Left ventricle myocardium superior (tissue), 1 donor: ENCODE measurements around the gene RNF41. TPM values are rescaled to one million over a fixed set of nuclear protein-coding genes. Genes with fewer than 3 reads are reported as not detected.
"Not testable (repeated sequence)": the region's sequence is repeated elsewhere in the genome, so short reads cannot be mapped to it uniquely, and the experiment has no call there.

Experiments used
- ATAC-seq: fragments of 200-7000 bp; cut with Tn5 transposase; one replicate; pipeline ENCODE4 v1.9.1; 2020; ENCODE audit warnings: mild to moderate bottlenecking, moderate library complexity
- DNase-seq: peaks from one replicate; pipeline ENCODE4 v3.0.0-alpha.2; 2020
- intact Hi-C: fragments of 100-400 bp; cut with micrococcal nuclease; formaldehyde crosslinking; loops from one replicate; pipeline ENCODE4 v1.11.0; 2022
- long read RNA-seq: library from polyadenylated mRNA; unstranded; transcript quantifications from one replicate; pipeline ENCODE4 v2.0.0, GENCODE V29; 2021
- total RNA-seq: library from RNA; stranded (reverse); fragmentation: NEBNext Ultra II Directional; extraction: Animal tissue kit (Norgen Biotek cat#: 25700); gene quantifications from one replicate; pipeline ENCODE4 v1.2.1, GENCODE V29; 2021
- donor health status: DM: no; HTN: yes; CAD: no; lungs with severe emphysema.

RNF41 gene
- 55.3 TPM for total RNA-seq
- long read RNA-seq, full-length matches to known transcripts: 40 of 58 reads
- long read RNA-seq, partial matches to known transcripts: 5 of 58 reads
- long read RNA-seq, other reads (novel, unspliced or antisense): 13 of 58 reads

DNA sequence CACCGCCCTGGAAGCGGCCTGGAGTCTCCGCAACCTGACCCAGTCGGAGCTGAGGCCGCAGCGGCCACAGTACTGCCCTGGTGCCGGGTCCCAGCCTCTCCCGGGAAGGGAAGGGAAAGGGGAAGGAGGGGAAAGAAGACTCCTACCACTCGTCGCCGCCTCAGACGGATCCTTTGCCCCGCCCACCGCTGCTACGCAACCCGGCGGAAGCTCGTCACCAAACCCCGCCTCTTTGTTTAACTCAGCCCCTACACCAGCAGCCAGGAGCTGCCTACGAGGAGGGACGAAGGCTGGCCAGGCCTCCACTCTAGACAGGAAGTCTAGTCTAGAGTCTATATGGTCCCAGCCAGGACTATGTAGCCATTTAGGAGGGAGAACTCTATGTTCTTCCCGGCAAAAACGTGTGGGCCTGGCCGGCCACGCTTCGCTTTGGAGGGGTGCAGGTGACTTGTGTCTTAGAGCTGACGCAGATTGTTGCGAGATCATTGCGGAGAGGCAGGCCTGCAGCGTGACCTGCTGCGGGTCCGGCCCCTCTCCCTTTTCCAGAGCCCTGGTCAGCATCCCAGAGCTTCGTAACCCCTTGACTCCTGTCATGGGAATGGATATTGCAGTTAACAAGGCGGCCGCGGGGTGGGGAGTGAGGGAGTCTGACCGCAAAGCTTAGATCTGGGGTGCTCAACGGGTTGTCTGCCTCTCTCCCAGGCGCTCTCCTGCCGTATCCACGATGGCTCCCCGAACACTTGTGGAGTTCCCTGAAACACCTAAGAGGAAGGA lies at the start of gene RNF41:
Gene RNF41 (minus strand): TSS at position 166 of the 774 bp plus-strand sequence. CDS start 7,875 bp downstream, outside the sequence.
- intact Hi-C loops: no loop called here
- DNase-seq (peak; percentile 98), ATAC-seq (peak; percentile 90)

DNA sequence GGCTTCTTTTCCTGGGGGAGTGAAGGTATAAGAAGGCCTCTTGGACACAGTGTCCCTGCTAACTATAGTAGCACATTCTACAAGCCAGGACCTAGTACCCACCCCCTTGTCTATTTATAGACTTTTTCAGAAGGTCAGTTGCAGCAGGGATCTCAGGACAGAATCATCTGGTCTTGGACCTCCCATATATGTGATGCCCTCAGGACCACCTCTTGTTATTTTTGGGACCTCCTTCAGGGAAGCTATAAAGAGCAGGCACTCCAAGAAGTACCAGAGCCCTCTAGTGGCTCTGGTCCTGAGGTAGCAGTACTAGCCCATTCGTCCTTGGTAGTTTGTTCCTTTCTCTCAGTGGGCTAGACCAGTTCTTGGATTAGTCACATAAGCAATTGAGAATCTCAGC lies 49.3 kb upstream of the RNF41 start:
- intact Hi-C loops: no loop called here
- ATAC-seq (peak; percentile 60), DNase-seq (no peak)

DNA sequence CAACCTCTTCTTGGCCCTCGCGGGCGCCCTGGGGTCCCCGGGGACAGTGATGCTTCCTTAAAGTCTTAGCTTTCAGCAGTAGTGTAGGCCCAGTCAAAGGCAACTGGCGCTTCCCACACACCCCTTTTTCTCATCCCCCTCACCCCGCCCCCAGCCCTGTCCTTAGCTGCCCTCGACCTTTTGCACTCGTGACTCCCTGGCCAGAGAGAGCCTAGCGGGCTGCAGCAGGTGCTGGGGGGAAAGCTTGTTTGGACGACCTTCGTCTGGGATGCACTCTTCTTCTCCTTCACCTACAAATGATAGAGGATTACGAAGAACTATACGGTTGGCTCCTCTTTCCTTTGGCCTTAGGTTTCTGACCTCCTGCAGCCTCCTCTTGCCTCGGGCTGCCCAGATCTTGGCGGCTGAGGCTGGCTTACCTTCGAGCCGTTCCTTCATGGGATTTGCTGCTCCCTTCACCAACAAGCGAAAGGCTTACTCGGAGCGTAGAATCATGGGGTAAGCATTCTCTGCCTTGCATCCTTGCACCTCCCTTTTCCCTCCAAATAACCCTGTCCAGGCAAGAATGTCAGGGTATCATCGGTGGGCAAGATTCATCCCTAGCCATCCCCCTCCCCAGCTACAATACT lies 45.8 kb upstream of the RNF41 start:
- ATAC-seq (peak; percentile 50), DNase-seq (no peak)
- intact Hi-C loops: no loop called here

DNA sequence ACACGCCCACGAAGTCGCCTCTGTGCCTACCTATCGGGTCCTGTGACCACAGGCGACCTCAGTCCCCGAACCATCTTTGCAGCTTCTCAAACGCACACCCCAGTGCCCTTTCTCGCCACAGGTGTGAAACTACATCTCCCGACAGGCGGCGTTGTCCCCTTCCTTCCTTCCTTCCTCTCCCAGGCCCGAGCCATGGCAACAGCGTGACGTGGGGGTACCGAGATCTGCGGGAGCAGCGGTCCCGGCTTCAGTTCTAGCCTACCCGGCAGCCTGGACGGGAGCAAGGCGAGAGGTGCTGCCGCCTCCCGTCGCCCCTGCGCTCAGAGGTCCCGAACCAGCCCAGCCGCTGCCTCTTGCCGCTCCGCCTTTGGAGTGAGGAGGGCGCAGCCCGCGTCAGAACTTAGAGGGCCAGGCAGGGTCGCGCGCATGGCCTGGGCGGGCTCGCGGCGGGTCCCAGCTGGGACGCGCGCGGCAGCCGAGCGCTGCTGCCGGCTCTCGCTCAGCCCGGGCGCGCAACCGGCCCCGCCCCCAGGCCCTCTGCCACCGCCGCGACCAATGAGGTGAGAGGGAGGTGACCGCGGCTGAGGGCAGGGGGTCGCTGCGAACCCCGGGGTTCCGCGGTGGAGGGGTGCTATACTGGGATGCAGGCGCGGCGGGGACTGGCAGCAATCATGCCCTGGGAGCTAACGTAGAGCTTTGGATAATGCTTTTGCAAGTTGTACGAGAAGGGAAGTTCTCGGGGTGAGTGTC lies 45.1 kb upstream of the RNF41 start, which contains the start of gene COQ10A:
Gene COQ10A (plus strand): TSS at position 250 of the 750 bp plus-strand sequence. CDS start 177 bp downstream, at position 427.
- intact Hi-C loops: no loop called here
- ATAC-seq (peak; percentile 92), DNase-seq (peak; percentile 93)

DNA sequence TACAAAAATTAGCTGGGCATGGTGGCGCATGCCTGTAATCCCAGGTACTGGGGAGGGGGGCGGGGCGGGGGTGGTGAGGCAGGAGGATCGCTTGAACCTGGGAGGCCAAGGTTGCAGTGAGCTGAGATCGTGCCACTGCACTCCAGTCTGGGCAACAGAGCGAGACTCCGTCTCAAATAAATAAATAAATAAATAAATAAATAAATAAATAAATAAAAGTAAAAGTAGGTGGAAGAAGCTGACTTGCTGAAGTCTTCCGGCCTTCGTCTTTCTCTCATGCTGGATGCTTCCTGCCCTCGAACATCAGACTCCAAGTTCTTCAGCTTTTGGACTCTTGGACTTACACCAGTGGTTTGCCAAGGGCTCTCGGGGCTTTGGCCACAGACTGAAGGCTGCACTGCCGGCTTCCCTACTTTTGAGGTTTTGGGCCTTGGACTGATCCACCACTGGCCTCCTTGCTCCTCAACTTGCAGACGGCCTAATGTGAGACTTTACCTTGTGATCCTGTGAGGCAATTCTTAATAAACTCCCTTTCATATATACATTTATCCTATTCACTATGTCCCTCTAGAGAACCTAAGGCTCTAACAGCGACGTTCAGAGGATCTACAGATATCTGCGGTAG lies 44.5 kb upstream of the RNF41 start:
- ATAC-seq, intact Hi-C loops, DNase-seq: not testable (repeated sequence)

DNA sequence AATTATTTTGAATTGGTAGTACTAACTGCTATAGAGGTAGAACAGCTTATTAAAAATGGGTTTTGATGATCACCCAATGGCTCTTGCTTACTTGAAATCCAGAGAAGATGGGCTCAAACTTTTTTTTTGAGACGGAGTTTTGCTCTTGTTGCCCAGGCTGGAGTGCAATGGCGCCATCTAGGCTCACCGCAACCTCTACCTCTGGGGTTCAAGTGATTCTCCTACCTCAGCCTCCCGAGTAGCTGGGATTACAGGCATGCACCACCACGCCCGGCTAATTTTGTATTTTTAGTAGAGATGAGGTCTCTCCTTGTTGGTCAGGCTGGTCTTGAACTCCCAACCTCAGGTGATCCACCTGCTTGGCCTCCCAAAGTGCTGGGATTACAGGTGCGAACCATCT lies 41.2 kb upstream of the RNF41 start:
- ATAC-seq, DNase-seq, intact Hi-C loops: not testable (repeated sequence)

DNA sequence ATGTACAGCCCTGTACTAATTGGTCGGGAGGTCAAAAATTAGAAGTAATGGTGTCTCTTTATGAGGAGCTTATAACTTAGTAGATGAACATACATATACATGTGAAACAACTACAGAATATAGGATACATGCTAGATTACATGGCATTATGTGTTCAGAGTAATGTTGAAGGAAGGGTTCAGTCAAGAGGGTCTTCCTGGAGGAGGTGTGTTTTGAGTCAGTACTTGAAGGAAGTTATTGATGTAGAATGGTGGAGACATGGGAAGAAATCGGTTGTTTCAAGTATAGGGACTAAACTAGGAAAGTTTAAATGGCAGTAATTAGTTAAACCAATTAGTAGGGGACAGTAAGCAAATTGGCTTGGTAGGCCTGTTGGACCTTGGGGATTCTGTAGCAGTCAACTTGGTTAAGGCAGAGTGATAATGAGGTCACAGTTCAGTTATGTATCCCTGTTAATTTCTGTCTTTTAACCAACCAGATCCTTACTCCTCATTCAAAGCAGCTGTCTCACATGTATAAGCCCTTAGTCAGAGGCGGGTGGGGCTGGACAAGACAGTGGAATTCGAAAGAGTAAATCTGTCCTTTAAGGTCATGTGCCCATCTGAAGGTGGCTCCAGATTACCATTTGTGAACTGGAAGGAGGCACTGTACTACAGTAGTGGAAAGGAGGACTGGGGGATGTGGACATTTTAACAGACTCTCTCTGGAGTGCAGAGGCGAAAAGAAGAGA lies 39.9 kb upstream of the RNF41 start:
- DNase-seq: no peak
- ATAC-seq: no peak
- intact Hi-C loops: no loop called here

DNA sequence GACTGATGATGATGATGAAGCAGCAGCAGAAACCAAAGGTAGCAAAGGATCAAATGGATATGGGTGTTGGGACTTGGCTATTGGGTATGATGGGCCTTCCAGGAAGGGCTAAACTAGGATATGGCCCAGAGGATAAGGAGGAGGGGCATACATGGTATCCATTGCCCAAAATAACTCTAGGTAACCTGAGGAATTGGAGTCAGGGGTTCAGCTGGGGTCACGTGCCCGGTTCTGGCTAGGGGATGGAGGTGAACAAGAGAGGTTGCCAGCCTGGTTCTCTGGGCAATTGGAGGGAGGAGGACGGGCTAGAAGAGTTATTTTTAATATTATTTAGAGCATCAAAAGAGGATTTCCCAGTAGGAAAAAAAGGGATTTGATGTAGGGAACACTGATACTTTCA lies 39.2 kb upstream of the RNF41 start:
- ATAC-seq (no peak), DNase-seq (no peak)
- intact Hi-C loops: no loop called here

DNA sequence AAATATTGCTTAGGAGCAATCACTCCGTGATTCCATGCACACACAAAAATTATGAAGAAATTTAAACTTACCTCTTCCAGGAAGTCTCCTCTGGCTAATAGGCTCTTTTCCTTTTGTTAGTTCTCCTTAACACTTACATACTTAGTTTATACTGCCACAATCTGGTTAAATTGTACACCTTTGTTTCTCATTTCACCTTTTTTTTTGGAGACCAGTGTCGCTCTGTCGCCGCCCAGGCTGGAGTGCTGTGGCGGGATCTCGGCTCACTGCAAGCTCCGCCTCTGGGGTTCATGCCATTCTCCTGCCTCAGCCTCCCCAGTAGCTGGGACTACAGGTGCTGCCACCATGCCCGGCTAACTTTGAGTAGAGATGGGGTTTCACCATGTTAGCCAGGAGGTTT lies 38.7 kb upstream of the RNF41 start:
- ATAC-seq (no peak), DNase-seq (no peak)
- intact Hi-C loops: no loop called here

DNA sequence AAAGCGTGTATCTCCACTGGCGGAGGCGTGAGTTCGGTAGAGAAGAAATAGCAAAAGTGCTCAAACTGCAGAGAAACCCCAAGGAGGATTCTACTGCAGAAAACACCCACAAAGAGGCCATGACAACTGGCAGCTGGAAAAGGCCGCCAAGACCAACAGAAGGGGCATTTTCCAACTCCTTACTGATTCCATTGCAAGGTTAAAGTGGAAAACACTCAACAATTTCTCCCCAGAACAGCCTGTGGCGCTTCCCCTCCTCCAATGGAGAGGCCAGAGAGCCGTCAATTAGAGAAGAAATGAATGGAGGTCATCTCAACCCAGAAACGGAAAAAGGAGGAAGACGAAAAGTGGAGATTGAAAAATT lies 37.1 kb upstream of the RNF41 start:
- DNase-seq: no peak
- intact Hi-C loops: no loop called here
- ATAC-seq: no peak

DNA sequence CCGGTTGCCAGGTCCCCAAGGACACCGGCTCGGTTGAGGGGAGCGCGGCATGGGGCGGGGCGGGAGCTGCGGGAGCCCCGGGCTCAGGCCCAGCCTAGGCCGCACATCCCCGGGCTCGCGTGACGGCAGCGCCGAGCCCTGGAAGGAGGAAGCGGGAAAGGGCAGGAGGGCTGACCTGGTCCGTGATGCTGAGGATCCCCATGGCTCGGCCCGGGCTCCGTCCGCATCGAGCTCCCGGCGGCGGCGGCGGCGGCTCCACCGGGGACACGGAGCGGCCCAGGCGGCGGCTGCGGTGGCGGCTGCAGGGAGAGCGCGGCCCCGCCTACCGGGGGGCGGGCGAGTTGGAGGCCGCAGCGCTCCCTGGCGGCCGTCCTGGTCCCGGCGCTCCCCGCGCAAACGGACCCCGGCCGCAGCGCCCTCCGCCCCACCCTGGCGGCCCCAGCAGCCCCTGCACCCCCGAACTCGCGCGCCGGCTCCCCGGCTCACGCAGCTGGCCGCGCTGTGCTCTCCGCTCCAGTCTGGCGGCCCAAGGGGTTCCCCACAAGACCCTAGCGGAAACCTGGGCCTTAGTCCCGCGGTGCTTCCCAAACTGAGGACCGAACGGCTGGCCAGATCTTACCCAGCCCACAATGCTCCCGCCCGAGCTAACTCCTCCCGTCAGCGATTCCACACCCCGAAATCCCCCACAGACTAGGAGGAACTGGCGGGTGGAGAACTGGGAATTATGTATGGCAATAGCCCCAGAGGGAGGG lies 36.5 kb upstream of the RNF41 start, which contains the start of gene ANKRD52:
Gene ANKRD52 (minus strand): TSS at position 317 of the 752 bp plus-strand sequence. CDS start 115 bp downstream, at position 202.
- DNase-seq: peak; percentile 92
- peak; percentile 98 for ATAC-seq
- intact Hi-C loops: no loop called here

DNA sequence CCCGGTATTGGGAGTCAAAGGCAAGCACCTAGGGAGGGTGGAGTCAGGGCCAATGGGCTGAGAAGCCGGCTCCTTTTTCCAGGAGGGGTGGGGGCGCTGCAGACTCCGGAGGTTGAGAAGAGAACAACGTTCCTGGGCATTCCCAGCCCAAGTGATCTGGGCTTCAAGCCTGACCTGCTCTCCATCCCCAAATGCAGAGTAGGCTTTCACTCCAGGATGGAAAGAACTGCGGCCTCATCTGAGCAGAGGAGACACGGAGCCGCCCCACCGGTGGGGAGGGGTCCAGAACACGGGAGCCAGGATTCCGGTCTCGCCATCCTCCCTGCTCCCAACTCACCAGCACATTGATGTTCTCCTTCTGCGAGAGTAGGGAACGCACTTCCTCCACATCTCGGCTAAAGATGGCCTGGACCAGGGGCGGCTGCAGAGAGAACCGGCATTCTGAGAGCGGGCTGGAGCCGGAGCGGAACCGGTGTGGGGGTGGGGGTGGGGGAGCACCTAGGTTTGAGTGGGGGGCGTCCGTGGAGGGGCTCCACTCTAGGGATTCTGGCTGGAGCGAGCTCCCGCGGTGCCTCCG lies 35.9 kb upstream of the RNF41 start:
- ATAC-seq (peak; percentile 25), DNase-seq (no peak)
- intact Hi-C loops: no loop called here

DNA sequence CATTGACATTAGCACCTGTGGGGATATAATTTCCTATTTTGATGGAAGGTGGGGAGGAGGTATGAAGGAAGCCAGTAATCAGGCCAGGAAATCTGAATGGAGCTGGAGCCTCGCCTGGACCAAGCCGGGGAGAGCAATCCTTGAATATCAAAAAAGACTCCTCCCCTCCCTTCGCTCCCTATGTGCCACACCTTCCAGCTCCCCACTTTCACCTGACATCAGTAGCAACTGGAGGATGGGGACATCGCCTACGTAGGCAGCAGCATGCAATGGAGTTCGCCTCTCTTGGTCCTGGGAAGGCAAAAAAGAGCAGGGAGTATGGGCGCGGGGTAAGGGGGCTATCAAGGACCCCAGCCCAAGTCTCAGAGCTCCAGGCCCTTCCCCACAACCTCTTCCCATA lies 35.3 kb upstream of the RNF41 start:
- ATAC-seq: no peak
- DNase-seq: no peak
- intact Hi-C loops: no loop called here

DNA sequence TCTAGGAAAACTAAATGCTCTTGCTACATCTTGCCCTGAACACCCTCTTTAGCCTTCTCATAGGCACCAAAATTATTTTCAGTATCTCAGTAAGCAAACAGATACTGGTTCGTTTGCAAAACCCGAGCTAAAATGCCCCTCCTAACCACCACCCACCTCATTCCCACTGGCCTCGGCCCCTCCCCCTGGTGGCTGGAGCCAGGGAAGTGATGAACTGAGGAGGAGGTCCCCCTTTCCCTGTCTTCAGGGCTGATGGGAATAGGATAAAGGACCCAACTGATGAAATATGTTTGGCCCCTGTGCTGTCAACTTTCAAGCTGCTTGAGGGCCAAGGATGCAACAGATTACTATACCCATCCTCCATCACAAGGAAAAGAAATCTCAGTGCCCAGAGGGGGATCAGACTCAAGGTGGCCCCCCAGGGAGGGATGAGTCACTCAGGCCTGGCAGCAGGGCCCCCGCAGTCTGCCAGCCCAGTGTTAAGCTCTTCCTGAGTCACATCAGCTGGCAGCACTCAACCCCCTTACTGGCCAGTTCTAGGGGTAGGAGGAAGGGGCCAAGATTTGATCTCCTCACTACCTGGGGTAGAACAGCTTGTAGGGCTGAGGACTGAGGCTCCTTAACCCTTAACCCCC lies 34.7 kb upstream of the RNF41 start:
- DNase-seq (no peak), ATAC-seq (no peak)
- intact Hi-C loops: no loop called here

DNA sequence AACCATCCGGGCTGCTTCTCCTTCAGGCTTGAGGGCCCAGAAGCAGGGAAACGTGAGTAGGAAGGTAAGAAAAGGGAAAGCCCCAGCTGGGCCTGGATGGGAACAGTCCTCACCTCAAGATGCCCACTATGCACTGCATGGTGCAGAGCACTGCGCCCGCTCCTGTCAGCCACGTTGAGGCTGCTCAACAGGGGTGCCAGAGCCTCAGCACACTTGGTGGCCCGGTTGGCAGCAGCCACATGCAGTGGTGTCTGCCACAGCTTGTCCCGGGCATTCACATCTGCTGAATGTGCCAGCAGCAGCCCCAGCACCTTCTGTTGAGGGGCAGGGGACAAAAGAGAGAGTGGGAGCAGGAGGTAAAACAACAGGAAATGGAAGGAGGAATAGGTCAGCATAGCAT lies 33.9 kb upstream of the RNF41 start:
- intact Hi-C loops: no loop called here
- ATAC-seq (no peak), DNase-seq (no peak)

DNA sequence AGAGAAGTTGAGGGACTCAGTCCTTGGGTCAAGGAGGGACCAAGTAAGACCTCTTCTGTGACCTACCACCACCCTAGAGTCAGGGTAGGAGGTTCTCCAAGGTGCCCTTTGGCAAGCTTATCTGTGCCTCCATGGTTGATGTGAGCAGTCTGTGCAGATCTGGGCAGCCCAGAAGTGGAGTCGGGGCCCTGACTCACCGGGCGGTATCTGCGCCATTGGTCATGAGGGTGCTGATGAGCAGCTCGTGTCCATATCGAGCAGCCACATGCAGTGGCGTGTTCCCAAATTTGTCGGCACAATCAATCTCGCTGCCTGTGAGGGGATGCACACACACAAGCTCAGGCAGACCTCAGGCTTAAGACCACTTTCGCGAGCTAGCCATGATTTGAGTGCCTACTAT lies 31.4 kb upstream of the RNF41 start:
- ATAC-seq (no peak), DNase-seq (no peak)
- intact Hi-C loops: no loop called here

DNA sequence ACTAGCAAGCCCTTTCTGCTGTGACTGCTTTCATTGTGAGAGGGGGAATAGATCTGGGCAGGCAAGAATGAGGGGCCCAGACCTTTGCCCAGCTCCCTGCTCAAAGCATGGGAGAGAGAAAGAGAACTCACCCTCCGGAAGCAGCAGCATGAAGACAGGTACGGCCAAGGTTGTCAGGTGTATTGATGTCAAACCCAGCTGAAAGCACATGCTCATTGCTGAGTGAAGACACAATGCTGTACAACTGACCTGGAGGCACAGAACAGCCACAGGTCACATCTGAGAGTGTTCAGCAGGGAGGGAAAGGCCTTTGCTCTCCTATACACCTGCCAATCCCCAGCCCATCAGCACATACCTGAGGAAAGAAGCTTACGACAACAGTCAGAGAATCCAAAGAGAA lies 30.9 kb upstream of the RNF41 start:
- DNase-seq: no peak
- intact Hi-C loops: no loop called here
- no peak for ATAC-seq
